ENCODE results near the gene RYR2. TPM values are rescaled to one million over a fixed set of nuclear protein-coding genes. Genes with fewer than 3 reads are reported as not detected.

The RYR2 gene
- total RNA-seq, 2 donors from 2014 or later = 59.0 to 75.9 TPM

GRCh38 chr1:237760951-237761350 is 719.0 kb downstream of the RYR2 start:
- TF ChIP-seq, protein P1, sequence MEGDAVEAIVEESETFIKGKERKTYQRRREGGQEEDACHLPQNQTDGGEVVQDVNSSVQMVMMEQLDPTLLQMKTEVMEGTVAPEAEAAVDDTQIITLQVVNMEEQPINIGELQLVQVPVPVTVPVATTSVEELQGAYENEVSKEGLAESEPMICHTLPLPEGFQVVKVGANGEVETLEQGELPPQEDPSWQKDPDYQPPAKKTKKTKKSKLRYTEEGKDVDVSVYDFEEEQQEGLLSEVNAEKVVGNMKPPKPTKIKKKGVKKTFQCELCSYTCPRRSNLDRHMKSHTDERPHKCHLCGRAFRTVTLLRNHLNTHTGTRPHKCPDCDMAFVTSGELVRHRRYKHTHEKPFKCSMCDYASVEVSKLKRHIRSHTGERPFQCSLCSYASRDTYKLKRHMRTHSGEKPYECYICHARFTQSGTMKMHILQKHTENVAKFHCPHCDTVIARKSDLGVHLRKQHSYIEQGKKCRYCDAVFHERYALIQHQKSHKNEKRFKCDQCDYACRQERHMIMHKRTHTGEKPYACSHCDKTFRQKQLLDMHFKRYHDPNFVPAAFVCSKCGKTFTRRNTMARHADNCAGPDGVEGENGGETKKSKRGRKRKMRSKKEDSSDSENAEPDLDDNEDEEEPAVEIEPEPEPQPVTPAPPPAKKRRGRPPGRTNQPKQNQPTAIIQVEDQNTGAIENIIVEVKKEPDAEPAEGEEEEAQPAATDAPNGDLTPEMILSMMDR (IDR thresholded peaks at IDR 0.05) = no peak
- no peak overlapping the region for H3K4me3 ChIP-seq
- H3K9me3 ChIP-seq = no peaks in the 10 kb centered on the region
- ATAC-seq (ENCODE audit: insufficient number of reproducible peaks, low FRiP score, low read depth) = no peak
- H3K27me3 ChIP-seq (replicated peaks; ENCODE audit: insufficient read depth) = no peaks in the 10 kb centered on the region
- no peak for DNase-seq (ENCODE audit: low spot score)
- no peaks in the 10 kb centered on the region for H3K36me3 ChIP-seq
- H3K27ac ChIP-seq = no peak overlapping the region
- H3K4me1 ChIP-seq (ENCODE audit: control insufficient read depth in 1 of 2, low read depth in 2 of 2) = no peaks in the 10 kb centered on the region

DNA sequence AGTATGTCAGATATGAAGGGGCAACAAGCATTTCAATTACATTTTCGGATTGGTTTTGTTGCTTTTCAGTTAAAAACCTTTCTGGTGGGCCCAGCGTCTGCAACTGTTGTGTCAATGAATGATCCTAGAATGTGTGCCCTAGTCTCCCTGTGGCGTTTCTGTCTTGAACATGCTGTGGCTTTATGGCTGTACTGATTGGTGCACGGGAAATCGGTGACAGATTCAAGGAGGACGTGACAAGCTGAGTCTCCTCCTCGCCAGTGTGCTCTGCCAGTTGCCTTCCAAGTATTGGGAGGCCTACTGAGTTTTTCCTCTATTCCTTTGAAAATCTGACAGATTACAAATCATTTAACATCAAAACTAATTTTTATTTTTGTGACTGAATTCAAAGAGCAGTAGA is 721.2 kb downstream of the RYR2 start:
- no peaks in the 10 kb centered on the region for H3K36me3 ChIP-seq
- no peaks in the 10 kb centered on the region for H3K9me3 ChIP-seq
- no peaks in the 10 kb centered on the region for H3K4me1 ChIP-seq (ENCODE audit: control insufficient read depth in 1 of 2, low read depth in 2 of 2)
- H3K27ac ChIP-seq = no peak overlapping the region
- H3K4me3 ChIP-seq = no peak overlapping the region
- TF ChIP-seq, protein P1 (IDR thresholded peaks at IDR 0.05) = no peak
- ATAC-seq (ENCODE audit: insufficient number of reproducible peaks, low FRiP score, low read depth) (no peak), DNase-seq (ENCODE audit: low spot score) (no peak)
- H3K27me3 ChIP-seq (replicated peaks; ENCODE audit: insufficient read depth) = no peaks in the 10 kb centered on the region

- no peak for ATAC-seq (ENCODE audit: insufficient number of reproducible peaks, low FRiP score, low read depth)
- H3K36me3 ChIP-seq = no peaks in the 10 kb centered on the region
- TF ChIP-seq, protein P1 (IDR thresholded peaks at IDR 0.05) = no peak
- H3K27ac ChIP-seq = no peak overlapping the region
- H3K4me3 ChIP-seq = no peak overlapping the region
- DNase-seq (ENCODE audit: low spot score) = no peak
- no peaks in the 10 kb centered on the region for H3K9me3 ChIP-seq
- H3K4me1 ChIP-seq (ENCODE audit: control insufficient read depth in 1 of 2, low read depth in 2 of 2) = no peaks in the 10 kb centered on the region
- no peaks in the 10 kb centered on the region for H3K27me3 ChIP-seq (replicated peaks; ENCODE audit: insufficient read depth)
Observed at GRCh38 chr1:237763751-237764150, 721.8 kb downstream of the RYR2 start.

- no peak for ATAC-seq (ENCODE audit: insufficient number of reproducible peaks, low FRiP score, low read depth)
- Histone ChIP-seq H3K27ac (no peak overlapping the region), H3K4me1 (ENCODE audit: control insufficient read depth in 1 of 2, low read depth in 2 of 2) (no peaks in the 10 kb centered on the region), H3K27me3 (replicated peaks; ENCODE audit: insufficient read depth) (no peaks in the 10 kb centered on the region), H3K4me3 (no peak overlapping the region), H3K9me3 (no peaks in the 10 kb centered on the region), H3K36me3 (no peaks in the 10 kb centered on the region)
- TF ChIP-seq, protein P1 (IDR thresholded peaks at IDR 0.05) = no peak
- no peak for DNase-seq (ENCODE audit: low spot score)
Observed at GRCh38 chr1:237769916-237770315, 727.9 kb downstream of the RYR2 start.

GRCh38 chr1:237772009-237772408 is 730.0 kb downstream of the RYR2 start:
- Histone ChIP-seq H3K27me3 (replicated peaks; ENCODE audit: insufficient read depth) (no peaks in the 10 kb centered on the region), H3K9me3 (no peaks in the 10 kb centered on the region), H3K4me3 (no peak overlapping the region), H3K27ac (no peak overlapping the region), H3K36me3 (no peaks in the 10 kb centered on the region), H3K4me1 (ENCODE audit: control insufficient read depth in 1 of 2, low read depth in 2 of 2) (no peaks in the 10 kb centered on the region)
- DNase-seq (ENCODE audit: low spot score) (no peak), ATAC-seq (ENCODE audit: insufficient number of reproducible peaks, low FRiP score, low read depth) (no peak)
- TF ChIP-seq, protein P1 (IDR thresholded peaks at IDR 0.05) = no peak
